Transverse colon (tissue), 4 donors: ENCODE data around the gene TAP1. TPM values are rescaled to one million over a fixed set of nuclear protein-coding genes. Genes with fewer than 3 reads are reported as not detected.

Experiments used
- DNase-seq: peaks from one replicate; pipeline ENCODE4 v3.0.0-alpha.2; 2019
- H3K27ac ChIP-seq, 4 donors: fragments of 200-600 bp; sonication (generic); 2 replicates each; pipeline ENCODE4 v1.5.1; 2016 to 2018; ENCODE audit warnings: inconsistent platforms in 4 of 4
- H3K27me3 ChIP-seq: fragments of 200-600 bp; sonication (generic); 2 replicates; pipeline ENCODE4 v1.5.1; 2017; ENCODE audit warnings: inconsistent platforms
- H3K36me3 ChIP-seq, 4 donors: fragments of 200-600 bp; sonication (generic); 2 replicates each; pipeline ENCODE4 v1.5.1; 2017 to 2019; ENCODE audit warnings: inconsistent platforms in 4 of 4
- H3K4me1 ChIP-seq, 4 donors: fragments of 200-600 bp; sonication (generic); 2 replicates each; pipeline ENCODE4 v1.5.1; 2017 to 2020; ENCODE audit warnings: inconsistent platforms in 4 of 4
- H3K4me3 ChIP-seq, 4 donors: fragments of 200-600 bp; sonication (generic); 1 replicate in 1 of 4; 2 replicates in 3 of 4; pipeline versions ENCODE4 v1.5.1 to v1.6.1; 2017 to 2019; ENCODE audit warnings: inconsistent platforms in 4 of 4
- H3K9me3 ChIP-seq, 2 donors: fragments of 200-600 bp; sonication (generic); 2 replicates each; pipeline ENCODE4 v1.5.1; 2017 to 2019; ENCODE audit warnings: inconsistent platforms in 2 of 2
- CTCF ChIP-seq, 5 experiments: fragments of 200-600 bp in 3 of 5; fragments of 450-650 bp in 2 of 5; sonication (generic) in 3 of 5; IDR thresholded peaks; 1 replicate in 2 of 5; 2 replicates in 3 of 5; pipeline ENCODE4 v1.5.1; 2016 to 2017; ENCODE audit warnings: antibody characterized with exemption in 5 of 5, inconsistent platforms in 3 of 5, mild to moderate bottlenecking in 2 of 5, moderate library complexity in 1 of 5
- EP300 ChIP-seq: sonication (generic); formaldehyde crosslinking; IDR thresholded peaks from one replicate; pipeline ENCODE4 v1.6.1; 2017; ENCODE audit warnings: antibody characterized with exemption, low read depth
- POLR2A ChIP-seq: fragments of 450-650 bp; IDR thresholded peaks from one replicate; pipeline ENCODE4 v1.6.1; 2016; ENCODE audit warnings: antibody characterized with exemption, mild to moderate bottlenecking, moderate library complexity
- POLR2AphosphoS5 ChIP-seq, 3 donors: sonication (generic); formaldehyde crosslinking; IDR thresholded peaks; one replicate each; pipeline ENCODE4 v1.6.1; 2016; ENCODE audit warnings: antibody characterized with exemption in 3 of 3
- WGBS, 2 donors: methylation state at CpG; one replicate each; pipeline ENCODE4 v1.1.5; 2018; ENCODE audit warnings: low coverage in 1 of 2; 5-methylcytosine and 5-hydroxymethylcytosine counted together
- in situ Hi-C, 4 donors: fragments of 200-750 bp; cut with MboI; loops; one replicate each; pipeline versions ENCODE4 v1.15.0 to v1.15.1; 2017; ENCODE audit warnings: low sequenced_read_pairs in 3 of 4, low pct_ligation_motif_present in 1 of 4, low pct_unique_long_range_greater_than_20kb in 1 of 4
- intact Hi-C: fragments of 100-400 bp; cut with DNase I; formaldehyde crosslinking; loops from one replicate; pipeline ENCODE4 v1.15.1; 2023; ENCODE audit warnings: low total_unique reads
- total RNA-seq, 4 donors: library from RNA; depleted of rRNA; stranded (reverse); fragments of >200 nt; gene quantifications; one replicate each; pipeline ENCODE4 v1.1.0, GENCODE V29; 2016

TAP1 gene
- total RNA-seq, 4 donors from 2014 or later = 63.2 to 87.9 (median 75.3) TPM

- in situ Hi-C loops (no loop called here), intact Hi-C loops (loop anchor here (5.0 kb wide), 1 partner anchor 35 kb away; no protein-coding TSS in a partner anchor)
- Histone ChIP-seq H3K36me3 (no peaks in the 10 kb centered on the region), H3K27ac (no peak overlapping the region), H3K9me3 (no peaks in the 10 kb centered on the region), H3K4me1 (peaks cover 0 to 11% (median 1%) of the 10 kb centered on the region in 4 donors), H3K4me3 (no peak overlapping the region), H3K27me3 (peaks cover 10% of the 10 kb centered on the region)
- no peak for DNase-seq
- TF ChIP-seq POLR2AphosphoS5 (IDR thresholded peaks at IDR 0.05) = no peak
- no peak for TF ChIP-seq POLR2A
- TF ChIP-seq CTCF (IDR thresholded peaks at IDR 0.05) = no peak
- TF ChIP-seq EP300 = no peak
- WGBS, 2 donors = 29 to 39% methylated on average over 8 of the region's 8 CpGs
These were observed 14.2 kb upstream of the TAP1 start for GRCh38 chr6:32867554-32868256.

DNA sequence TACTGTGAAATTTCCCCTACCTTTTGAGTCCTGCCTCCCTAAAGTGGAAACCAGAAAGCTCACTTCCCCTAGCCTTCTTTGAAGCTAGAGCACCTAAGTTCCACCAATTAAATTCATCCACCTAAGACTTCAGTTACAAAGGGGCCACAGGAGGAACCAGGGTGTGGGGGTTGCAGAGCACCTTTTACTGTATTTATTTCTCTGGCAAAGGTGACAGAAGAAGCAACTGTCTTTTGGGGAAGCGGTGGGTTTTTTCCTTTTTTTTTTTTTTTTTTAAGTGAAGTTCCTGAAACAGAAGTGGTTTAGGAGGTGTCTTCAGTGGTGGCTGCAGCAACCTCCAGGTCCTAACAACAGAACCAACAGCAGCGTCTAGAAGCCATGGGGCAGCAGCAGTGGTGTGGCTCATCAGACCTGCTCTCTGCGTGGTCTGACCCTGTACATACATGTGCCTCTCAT is 13.5 kb upstream of the TAP1 start:
- Histone ChIP-seq H3K27me3 (peaks cover 10% of the 10 kb centered on the region), H3K4me1 (peaks cover 0 to 11% (median 1%) of the 10 kb centered on the region in 4 donors), H3K9me3 (no peaks in the 10 kb centered on the region), H3K27ac (no peak overlapping the region), H3K4me3 (no peak overlapping the region), H3K36me3 (no peaks in the 10 kb centered on the region)
- intact Hi-C loops (loop anchor here (5.0 kb wide), 1 partner anchor 35 kb away; no protein-coding TSS in a partner anchor), in situ Hi-C loops (no loop called here)
- WGBS, 2 donors = 44 to 66% methylated on average over 3 of the region's 3 CpGs
- no peak for DNase-seq
- TF ChIP-seq CTCF (IDR thresholded peaks at IDR 0.05) = no peak

GRCh38 chr6:32865724-32866443 is 12.4 kb upstream of the TAP1 start:
- intact Hi-C loops (loop anchor here (5.0 kb wide), 1 partner anchor 34 kb away; no protein-coding TSS in a partner anchor), in situ Hi-C loops (no loop called here)
- Histone ChIP-seq H3K4me1 (peaks cover 0 to 11% (median 1%) of the 10 kb centered on the region in 4 donors), H3K27me3 (peaks cover 8% of the 10 kb centered on the region), H3K36me3 (no peaks in the 10 kb centered on the region), H3K27ac (no peak overlapping the region), H3K4me3 (no peak overlapping the region), H3K9me3 (no peaks in the 10 kb centered on the region)
- WGBS, 2 donors = 68 to 84% methylated on average over 4 to 10 of the region's 10 CpGs
- no peak for DNase-seq
- TF ChIP-seq EP300 = no peak
- TF ChIP-seq POLR2AphosphoS5 (IDR thresholded peaks at IDR 0.05) = no peak
- no peak for TF ChIP-seq CTCF (IDR thresholded peaks at IDR 0.05)
- no peak for TF ChIP-seq POLR2A

GRCh38 chr6:32862725-32863124 is 9.2 kb upstream of the TAP1 start:
- in situ Hi-C loops = no loop called here
- Histone ChIP-seq H3K27ac (no peak overlapping the region), H3K27me3 (no peaks in the 10 kb centered on the region), H3K36me3 (peaks cover 0 to 14% (median 0%) of the 10 kb centered on the region in 4 donors), H3K9me3 (no peaks in the 10 kb centered on the region), H3K4me1 (peaks cover 0 to 2% (median 0%) of the 10 kb centered on the region in 4 donors), H3K4me3 (no peak overlapping the region)
- 79 to 82% methylated on average over 3 of the region's 3 CpGs for WGBS, 2 donors
- no peak for DNase-seq
- no peak for TF ChIP-seq POLR2AphosphoS5 (IDR thresholded peaks at IDR 0.05)
- no peak for TF ChIP-seq POLR2A
- TF ChIP-seq EP300 = no peak
- TF ChIP-seq CTCF (IDR thresholded peaks at IDR 0.05) = no peak
- intact Hi-C loops = no loop called here
